HG03439 (cell line): ENCODE data around the gene RNF41.

Experiments used
- ATAC-seq: cut with Tn5 transposase; IDR thresholded peaks from one replicate; pipeline ENCODE4 v1.9.1; 2021; ENCODE audit warnings: mild to moderate bottlenecking, moderate library complexity; ENCODE audit not compliant: unreplicated experiment

RNF41 gene

GRCh38 chr12:56244494-56244893 lies 22.8 kb upstream of the RNF41 start:
- ATAC-seq, result no peak

- no peak for ATAC-seq
These were observed 22.0 kb upstream of the RNF41 start for GRCh38 chr12:56243731-56244181.

GRCh38 chr12:56242986-56243385 lies 21.3 kb upstream of the RNF41 start:
- ATAC-seq, result no peak

- no peak for ATAC-seq
These were observed 19.9 kb upstream of the RNF41 start for GRCh38 chr12:56241424-56242303.

- ATAC-seq, result no peak
These were observed 15.8 kb upstream of the RNF41 start for GRCh38 chr12:56237552-56237951.

- ATAC-seq, result no peak
These were observed 15.3 kb upstream of the RNF41 start for GRCh38 chr12:56236985-56237384.

- no peak for ATAC-seq
These were observed 14.4 kb upstream of the RNF41 start for GRCh38 chr12:56236091-56236490.

- ATAC-seq, result no peak
These were observed 13.2 kb upstream of the RNF41 start for GRCh38 chr12:56234746-56235436.

- no peak for ATAC-seq
These were observed 9.5 kb upstream of the RNF41 start for GRCh38 chr12:56231184-56231582.

- ATAC-seq, result no peak
These were observed 8.9 kb upstream of the RNF41 start for GRCh38 chr12:56230432-56231183.

- ATAC-seq, result no peak
These were observed 8.3 kb upstream of the RNF41 start, which contains the start of gene SLC39A5 for GRCh38 chr12:56229916-56230431. Gene SLC39A5, plus strand, starts transcription at chr12:56230051. Its CDS starts 1,224 bp downstream, at chr12:56231275.

GRCh38 chr12:56229082-56229481 lies 7.4 kb upstream of the RNF41 start:
- ATAC-seq, result no peak

GRCh38 chr12:56224954-56225353 lies 3.2 kb upstream of the RNF41 start:
- no peak for ATAC-seq

- ATAC-seq, result peak; percentile 66
These were observed 2.5 kb upstream of the RNF41 start, which contains the start of gene NABP2 for GRCh38 chr12:56224102-56224701. Gene NABP2, plus strand, starts transcription at chr12:56224342. Its CDS starts 515 bp downstream, at chr12:56224857.

GRCh38 chr12:56223571-56224101 lies 1.9 kb upstream of the RNF41 start:
- ATAC-seq, result no peak

- ATAC-seq, result no peak
These were observed 791 bp upstream of the RNF41 start for GRCh38 chr12:56222531-56222895.

- peak; percentile 23 for ATAC-seq
These were observed 428 bp downstream of the RNF41 start for GRCh38 chr12:56221232-56221756.

- ATAC-seq, result no peak
These were observed 1.0 kb downstream of the RNF41 start for GRCh38 chr12:56220611-56221231.

- no peak for ATAC-seq
These were observed 1.9 kb downstream of the RNF41 start for GRCh38 chr12:56219840-56220239.

- ATAC-seq, result no peak
These were observed 5.3 kb downstream of the RNF41 start for GRCh38 chr12:56216461-56216860.
